ENCODE results near the gene RHOT2.

- TF ChIP-seq POLR2A (IDR thresholded peaks at IDR 0.05) (no peak), CTCF (IDR thresholded peaks at IDR 0.05) (no peak)
Measured at GRCh38 chr16:704047-704446, 36.1 kb downstream of the RHOT2 start.
